Parathyroid adenoma (tissue), 2 donors: ENCODE measurements around the gene BPIFA2.
A peak's percentile ranks its signal among the peaks of the same experiment; 100 is the strongest.

Experiments used
- H2AFZ ChIP-seq: fragments of 300-600 bp; sonication (generic); one replicate; pipeline ENCODE4 v1.7.0; 2017; ENCODE audit warnings: antibody characterized with exemption, mild to moderate bottlenecking
- H3K27ac ChIP-seq: fragments of 300-600 bp; sonication (generic); one replicate; pipeline ENCODE4 v1.7.0; 2017
- H3K27me3 ChIP-seq: fragments of 300-600 bp; sonication (generic); one replicate; pipeline ENCODE4 v1.7.0; 2017; ENCODE audit warnings: low read length; ENCODE audit not compliant: control insufficient read depth, insufficient read depth
- H3K36me3 ChIP-seq: fragments of 300-600 bp; sonication (generic); one replicate; pipeline ENCODE4 v1.7.0; 2017; ENCODE audit warnings: low read length; ENCODE audit not compliant: control insufficient read depth, insufficient read depth
- H3K4me1 ChIP-seq: fragments of 300-600 bp; sonication (generic); one replicate; pipeline ENCODE4 v1.7.0; 2017; ENCODE audit warnings: control low read depth
- H3K4me2 ChIP-seq: fragments of 300-600 bp; sonication (generic); one replicate; pipeline ENCODE4 v1.7.0; 2017; ENCODE audit warnings: low read length
- H3K4me3 ChIP-seq: fragments of 300-600 bp; sonication (generic); one replicate; pipeline ENCODE4 v1.7.0; 2017; ENCODE audit warnings: low read depth, low read length
- H3K79me2 ChIP-seq: fragments of 300-600 bp; sonication (generic); one replicate; pipeline ENCODE4 v1.7.0; 2017; ENCODE audit warnings: control low read depth
- H3K9ac ChIP-seq: fragments of 300-600 bp; sonication (generic); one replicate; pipeline ENCODE4 v1.7.0; 2017; ENCODE audit warnings: mild to moderate bottlenecking
- H3K9me3 ChIP-seq: fragments of 300-600 bp; sonication (generic); one replicate; pipeline ENCODE4 v1.7.0; 2017; ENCODE audit warnings: low read length; ENCODE audit not compliant: control insufficient read depth
- CTCF ChIP-seq: fragments of 300-600 bp; sonication (generic); IDR thresholded peaks from one replicate; pipeline ENCODE4 v1.7.0; 2017; ENCODE audit warnings: antibody characterized with exemption, mild to moderate bottlenecking
- donor health status: primary hyperparathyroidism.

Gene BPIFA2

DNA sequence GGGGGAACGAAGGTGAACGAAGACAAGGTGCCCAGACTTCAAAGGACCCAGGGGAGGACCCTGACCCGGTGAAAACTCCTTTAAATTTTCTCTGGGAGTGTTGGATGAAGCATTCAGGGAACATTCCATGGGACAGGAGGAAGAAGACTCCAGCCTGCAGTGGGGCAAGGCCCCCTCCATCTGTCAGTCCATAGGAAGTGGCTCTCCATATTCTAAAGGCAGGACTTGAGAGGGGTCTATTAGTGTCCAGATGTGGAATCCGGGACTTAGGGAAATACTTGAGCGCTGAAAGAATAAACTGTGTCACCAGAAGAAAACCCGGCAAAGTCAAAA lies 3.2 kb upstream of the BPIFA2 start:
- no peak overlapping the region for H3K4me2 ChIP-seq
- no peak overlapping the region for H2AFZ ChIP-seq
- H3K4me1 ChIP-seq: no peaks in the 10 kb centered on the region
- no peaks in the 10 kb centered on the region for H3K79me2 ChIP-seq
- H3K27me3 ChIP-seq: no peaks in the 10 kb centered on the region
- no peak for TF ChIP-seq CTCF
- no peaks in the 10 kb centered on the region for H3K36me3 ChIP-seq
- H3K27ac ChIP-seq: no peak overlapping the region
- no peaks in the 10 kb centered on the region for H3K9me3 ChIP-seq
- no peak overlapping the region for H3K9ac ChIP-seq
- H3K4me3 ChIP-seq: no peak overlapping the region

DNA sequence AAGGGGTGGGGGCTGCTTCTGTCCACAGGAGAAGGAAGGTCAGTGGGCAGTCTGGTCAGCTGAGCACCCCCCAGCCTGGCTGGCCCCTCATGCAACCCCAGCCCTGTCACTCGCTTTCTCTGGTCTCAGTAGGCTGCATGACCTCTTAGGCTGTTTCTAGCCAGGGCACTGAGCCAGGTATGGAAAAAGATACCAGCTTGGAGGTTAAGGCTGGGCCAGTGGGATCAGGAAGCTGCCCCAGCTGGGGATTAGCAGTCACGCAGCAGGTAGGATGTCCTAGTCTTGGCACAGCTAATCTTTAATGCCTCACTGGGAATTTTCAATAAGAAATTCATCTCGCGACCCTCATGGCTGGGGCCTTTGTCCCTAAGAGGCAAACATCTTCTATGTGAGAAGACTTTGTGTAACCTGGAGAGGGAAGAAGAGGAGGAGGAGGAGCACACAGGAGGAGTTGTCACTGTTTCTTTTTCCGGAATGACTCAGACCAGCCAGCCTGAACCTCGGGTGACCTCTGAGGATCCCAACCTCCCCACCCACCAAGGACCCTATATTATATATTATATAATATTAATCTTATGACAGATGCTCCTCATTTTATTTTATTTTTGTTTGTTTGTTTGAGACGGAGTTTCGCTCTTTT lies 2.4 kb upstream of the BPIFA2 start:
- TF ChIP-seq CTCF: no peak
- Histone ChIP-seq H3K27ac (no peak overlapping the region), H3K27me3 (no peaks in the 10 kb centered on the region)

GRCh38 chr20:33166533-33167113 lies 1.3 kb upstream of the BPIFA2 start:
- Histone ChIP-seq H3K79me2 (no peaks in the 10 kb centered on the region), H3K36me3 (no peaks in the 10 kb centered on the region), H3K27ac (no peak overlapping the region), H3K27me3 (no peaks in the 10 kb centered on the region), H3K4me3 (no peak overlapping the region), H3K9ac (no peak overlapping the region), H3K4me2 (no peak overlapping the region), H3K4me1 (no peaks in the 10 kb centered on the region), H3K9me3 (no peaks in the 10 kb centered on the region), H2AFZ (no peak overlapping the region)
- no peak for TF ChIP-seq CTCF

More for the DNA sequence above, 2.4 kb upstream of the BPIFA2 start:
- H3K4me1 ChIP-seq: no peaks in the 10 kb centered on the region
- H3K4me2 ChIP-seq: no peak overlapping the region
- no peak overlapping the region for H3K4me3 ChIP-seq
- H3K9ac ChIP-seq: no peak overlapping the region
- H3K36me3 ChIP-seq: no peaks in the 10 kb centered on the region
- H2AFZ ChIP-seq: no peak overlapping the region
- H3K79me2 ChIP-seq: no peaks in the 10 kb centered on the region
- no peaks in the 10 kb centered on the region for H3K9me3 ChIP-seq

DNA sequence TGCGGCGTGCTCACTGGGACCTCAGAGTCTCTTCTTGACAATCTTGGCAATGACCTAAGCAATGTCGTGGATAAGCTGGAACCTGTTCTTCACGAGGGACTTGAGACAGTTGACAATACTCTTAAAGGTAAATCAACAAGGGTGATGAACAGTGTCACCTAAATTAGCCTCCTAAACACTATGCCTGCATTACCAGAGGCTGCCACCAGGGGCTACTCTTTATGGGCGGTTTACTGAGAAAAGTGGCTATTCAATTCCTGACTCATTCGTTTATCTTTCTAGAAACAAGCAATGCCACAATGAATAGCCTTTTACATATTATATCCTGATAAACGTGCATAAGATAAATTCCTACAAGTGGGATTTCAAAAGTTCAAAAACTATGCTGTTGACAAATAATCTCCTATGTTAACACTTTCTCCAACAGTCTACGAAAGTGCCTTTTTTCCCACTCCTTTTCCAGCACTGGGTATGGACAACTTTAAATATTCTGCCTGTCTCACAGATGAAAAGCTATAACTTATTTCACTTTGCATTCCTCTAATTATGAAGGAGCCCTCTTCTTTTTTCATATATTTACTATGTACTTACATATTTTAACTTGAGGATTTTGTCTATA lies 1.3 kb downstream of the BPIFA2 start:
- H3K79me2 ChIP-seq: no peaks in the 10 kb centered on the region
- no peaks in the 10 kb centered on the region for H3K4me1 ChIP-seq
- H2AFZ ChIP-seq: no peak overlapping the region
- TF ChIP-seq CTCF: peak; percentile 25
- no peak overlapping the region for H3K27ac ChIP-seq
- no peak overlapping the region for H3K4me3 ChIP-seq
- H3K9me3 ChIP-seq: no peaks in the 10 kb centered on the region
- no peaks in the 10 kb centered on the region for H3K36me3 ChIP-seq
- no peak overlapping the region for H3K4me2 ChIP-seq
- H3K27me3 ChIP-seq: no peaks in the 10 kb centered on the region
- H3K9ac ChIP-seq: no peak overlapping the region
